IPS-18c (cell line): ENCODE results near the gene NPAS3.

Source experiments
- H3K4me3 ChIP-seq: 2 replicates; pipeline ENCODE4 v1.7.0; 2013; ENCODE audit warnings: low read depth, mild to moderate bottlenecking, low read length, moderate library complexity; ENCODE audit not compliant: insufficient read depth
- H3K9me3 ChIP-seq: one replicate; pipeline ENCODE4 v1.6.1; 2013; ENCODE audit warnings: mild to moderate bottlenecking, low read length, moderate library complexity; ENCODE audit not compliant: control insufficient read depth, insufficient read depth

Gene NPAS3

DNA sequence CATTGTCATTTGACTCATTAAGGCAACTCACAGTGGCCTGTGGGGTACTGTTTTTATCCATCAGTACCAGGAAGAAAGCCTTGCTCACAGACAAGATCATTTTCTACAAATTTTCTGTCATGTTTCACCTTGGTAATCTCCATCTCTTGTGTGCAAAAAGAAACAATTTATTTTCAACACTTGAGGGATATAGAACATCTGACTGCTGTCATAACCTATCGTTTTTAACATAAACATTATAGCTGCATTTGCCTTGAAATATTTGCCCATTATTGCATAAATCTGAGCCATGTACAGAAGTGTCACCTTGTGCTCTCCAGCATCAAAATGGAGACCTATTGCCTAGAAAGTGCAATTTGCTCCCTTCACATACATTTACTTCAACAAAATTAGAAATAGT, 300.8 kb downstream of the NPAS3 start:
- no peak overlapping the region for H3K4me3 ChIP-seq
- H3K9me3 ChIP-seq: no peaks in the 10 kb centered on the region

DNA sequence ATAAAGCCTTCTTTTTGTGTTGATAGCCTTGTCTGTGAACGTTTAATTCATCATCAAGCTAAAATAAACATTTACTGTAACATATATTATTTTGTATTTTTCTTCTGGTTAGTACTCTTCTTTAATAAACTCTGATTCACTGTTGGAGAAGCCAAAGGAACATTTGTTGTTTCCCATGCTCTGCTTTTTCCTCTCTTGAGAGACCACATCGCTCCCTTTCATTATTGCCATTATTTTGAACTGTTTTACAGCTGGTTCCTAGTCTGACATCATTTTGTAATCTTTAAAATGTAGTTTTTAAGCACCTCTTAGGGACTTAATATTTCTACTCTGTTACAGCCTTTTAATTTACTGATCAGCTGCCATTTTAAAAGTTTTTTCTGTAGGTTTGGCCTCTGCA, 301.8 kb downstream of the NPAS3 start:
- Histone ChIP-seq H3K4me3 (no peak overlapping the region), H3K9me3 (no peaks in the 10 kb centered on the region)

GRCh38 chr14:33241331-33241730, 302.7 kb downstream of the NPAS3 start:
- no peaks in the 10 kb centered on the region for H3K9me3 ChIP-seq
- no peak overlapping the region for H3K4me3 ChIP-seq

DNA sequence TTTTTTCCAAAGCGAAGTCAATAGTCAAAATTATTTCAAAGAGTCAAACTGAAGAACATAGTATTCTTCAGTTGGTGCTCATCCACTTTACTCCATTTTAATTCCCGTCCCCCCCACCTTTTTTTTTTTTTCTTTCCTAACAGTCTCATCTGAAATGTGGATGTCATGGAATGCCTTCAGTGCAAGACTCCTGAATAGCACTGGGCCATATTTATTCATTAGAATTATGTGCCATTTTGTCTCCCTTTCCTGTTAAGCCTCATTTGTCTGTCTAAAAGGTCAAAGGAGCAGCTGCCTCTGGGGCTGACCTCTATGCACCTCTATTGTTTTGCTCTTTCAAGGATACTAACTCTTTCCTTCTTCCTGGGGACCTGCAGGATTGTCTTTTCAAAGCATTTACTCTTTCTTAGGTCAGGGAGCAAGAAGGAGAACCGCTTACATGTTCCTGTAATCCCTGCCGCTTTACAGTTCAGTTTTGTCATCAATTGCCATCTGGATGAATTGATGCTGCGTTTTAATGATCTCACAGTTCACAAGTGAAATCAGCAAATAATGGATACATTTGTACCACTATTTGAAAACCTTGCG, 310.6 kb downstream of the NPAS3 start:
- H3K9me3 ChIP-seq: no peaks in the 10 kb centered on the region
- no peak overlapping the region for H3K4me3 ChIP-seq

DNA sequence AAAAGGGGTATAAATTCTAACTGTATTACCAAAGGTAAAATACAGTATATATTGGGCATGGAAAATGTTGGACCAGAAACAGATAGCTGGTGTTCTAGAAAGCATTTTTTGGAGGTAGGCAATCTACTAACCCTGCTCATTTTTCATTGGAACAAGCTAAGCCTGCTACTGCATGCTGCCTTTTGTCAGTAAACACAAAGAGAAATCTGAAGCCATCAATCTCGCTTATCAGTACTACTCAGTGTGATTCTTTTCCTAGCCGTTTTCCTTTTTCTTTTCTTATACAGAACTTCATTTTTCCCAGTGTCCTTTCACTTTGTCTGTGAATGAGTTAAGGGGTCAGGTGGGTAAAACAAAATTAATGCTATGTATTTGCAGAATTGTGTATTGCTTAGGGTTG, 312.3 kb downstream of the NPAS3 start:
- H3K9me3 ChIP-seq: no peaks in the 10 kb centered on the region
- H3K4me3 ChIP-seq: no peak overlapping the region

DNA sequence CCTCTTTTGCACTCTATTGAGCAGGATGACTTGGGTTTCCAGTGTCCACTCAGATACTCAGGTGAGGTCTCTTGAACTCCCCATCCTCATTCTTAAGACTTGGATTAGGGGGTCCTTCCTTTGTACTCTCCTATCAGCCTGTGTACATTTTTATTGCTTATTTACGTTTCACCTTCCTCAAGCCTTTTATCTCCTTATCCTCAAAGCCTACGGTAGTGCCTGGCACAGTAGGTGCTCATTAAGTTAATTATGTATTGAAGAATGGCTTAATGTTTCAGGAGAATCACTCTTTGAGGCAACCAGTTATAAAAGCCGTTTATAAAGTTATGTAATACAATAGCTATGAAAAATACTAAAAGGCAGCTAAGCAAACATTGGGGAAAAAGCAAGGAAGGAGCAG, 315.7 kb downstream of the NPAS3 start:
- H3K9me3 ChIP-seq: no peaks in the 10 kb centered on the region
- H3K4me3 ChIP-seq: no peak overlapping the region

GRCh38 chr14:33254861-33255395, 316.2 kb downstream of the NPAS3 start:
- no peak overlapping the region for H3K4me3 ChIP-seq
- H3K9me3 ChIP-seq: no peaks in the 10 kb centered on the region

DNA sequence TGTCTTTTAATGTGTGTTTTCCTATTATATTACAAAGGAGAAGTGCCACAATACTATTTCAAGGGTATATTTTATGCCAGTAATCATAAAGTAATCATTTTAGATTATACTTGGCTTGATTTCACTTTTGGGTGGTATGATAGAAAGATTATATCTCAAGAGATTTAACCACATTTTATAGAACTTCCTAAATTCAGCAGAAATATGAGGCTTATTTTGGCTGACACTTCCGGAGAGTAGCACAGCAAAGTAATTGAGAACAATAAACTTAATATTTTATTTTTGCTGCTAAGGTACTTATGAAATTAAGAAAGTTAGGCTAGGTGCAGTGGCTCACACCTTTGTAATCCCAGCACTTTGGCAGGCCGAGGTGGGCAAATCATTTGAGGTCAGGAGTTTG, 319.1 kb downstream of the NPAS3 start:
- Histone ChIP-seq H3K9me3 (no peaks in the 10 kb centered on the region), H3K4me3 (no peak overlapping the region)

- Histone ChIP-seq H3K9me3 (no peaks in the 10 kb centered on the region), H3K4me3 (no peak overlapping the region)
Measured at GRCh38 chr14:33259764-33260163, 321.1 kb downstream of the NPAS3 start.

DNA sequence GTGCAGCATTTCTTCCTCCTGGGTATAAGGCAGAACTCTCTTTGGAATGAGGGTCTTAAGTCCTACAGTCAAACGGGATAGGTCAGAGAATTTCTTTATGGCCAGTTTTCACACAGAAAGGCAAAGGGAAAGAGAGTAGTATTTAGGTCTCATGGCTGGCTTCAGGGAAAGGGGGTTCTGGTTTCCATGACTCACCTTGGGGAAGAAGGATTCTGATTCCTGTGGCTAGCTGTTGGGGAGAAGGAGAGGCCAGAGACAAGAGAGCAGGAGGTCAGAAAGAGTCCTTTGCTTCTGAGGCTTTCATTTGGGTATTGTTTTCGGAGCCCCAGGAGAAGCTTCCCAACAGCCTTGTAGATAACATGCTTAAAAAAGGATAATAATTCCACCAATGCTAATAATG, 332.5 kb downstream of the NPAS3 start:
- Histone ChIP-seq H3K9me3 (peaks cover 2% of the 10 kb centered on the region), H3K4me3 (no peak overlapping the region)

- no peak overlapping the region for H3K4me3 ChIP-seq
- H3K9me3 ChIP-seq: peaks cover 2% of the 10 kb centered on the region
Measured at GRCh38 chr14:33271891-33272290, 333.2 kb downstream of the NPAS3 start.

- Histone ChIP-seq H3K9me3 (peaks cover 2% of the 10 kb centered on the region), H3K4me3 (no peak overlapping the region)
Measured at GRCh38 chr14:33273978-33274377, 335.3 kb downstream of the NPAS3 start.

DNA sequence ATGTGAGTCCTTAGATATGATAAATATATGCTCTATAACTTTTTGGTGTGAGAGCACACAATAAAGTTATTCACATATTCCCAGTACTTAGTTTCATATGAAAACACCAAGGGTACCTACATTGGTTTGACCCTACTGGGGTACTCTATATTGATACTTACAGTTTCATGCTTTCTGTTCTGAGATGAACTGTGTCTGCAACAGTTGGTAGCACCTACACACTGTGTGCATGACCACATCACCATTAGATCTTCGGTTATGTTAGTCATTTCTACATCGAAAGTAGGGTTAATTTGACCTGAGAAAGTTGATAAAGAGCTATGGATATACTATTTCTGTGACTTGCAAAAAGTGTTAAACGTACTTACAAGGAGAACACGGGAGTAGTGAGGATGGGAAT, 337.2 kb downstream of the NPAS3 start:
- Histone ChIP-seq H3K9me3 (peaks cover 1% of the 10 kb centered on the region), H3K4me3 (no peak overlapping the region)

DNA sequence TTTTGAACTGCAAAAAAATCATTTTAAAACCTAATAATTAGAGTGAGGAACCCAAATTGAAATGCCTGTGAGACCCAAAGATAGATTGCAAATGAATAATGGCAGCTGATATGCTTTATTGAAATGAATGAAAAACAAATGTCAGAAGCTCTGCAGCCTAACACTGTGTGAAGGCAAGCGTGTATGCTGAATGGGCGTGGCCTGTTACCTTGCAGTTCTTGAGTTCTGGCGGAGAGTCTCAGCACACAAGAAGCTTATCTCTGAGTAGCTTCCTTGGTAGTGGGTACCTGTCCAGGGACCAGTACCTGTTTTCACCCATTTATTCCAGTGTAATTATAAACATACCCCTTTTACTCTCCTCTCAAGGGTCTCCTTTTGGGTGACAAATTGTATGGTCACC, 341.2 kb downstream of the NPAS3 start:
- H3K9me3 ChIP-seq: no peaks in the 10 kb centered on the region
- no peak overlapping the region for H3K4me3 ChIP-seq

GRCh38 chr14:33280646-33281045, 342.0 kb downstream of the NPAS3 start:
- Histone ChIP-seq H3K9me3 (no peaks in the 10 kb centered on the region), H3K4me3 (no peak overlapping the region)

DNA sequence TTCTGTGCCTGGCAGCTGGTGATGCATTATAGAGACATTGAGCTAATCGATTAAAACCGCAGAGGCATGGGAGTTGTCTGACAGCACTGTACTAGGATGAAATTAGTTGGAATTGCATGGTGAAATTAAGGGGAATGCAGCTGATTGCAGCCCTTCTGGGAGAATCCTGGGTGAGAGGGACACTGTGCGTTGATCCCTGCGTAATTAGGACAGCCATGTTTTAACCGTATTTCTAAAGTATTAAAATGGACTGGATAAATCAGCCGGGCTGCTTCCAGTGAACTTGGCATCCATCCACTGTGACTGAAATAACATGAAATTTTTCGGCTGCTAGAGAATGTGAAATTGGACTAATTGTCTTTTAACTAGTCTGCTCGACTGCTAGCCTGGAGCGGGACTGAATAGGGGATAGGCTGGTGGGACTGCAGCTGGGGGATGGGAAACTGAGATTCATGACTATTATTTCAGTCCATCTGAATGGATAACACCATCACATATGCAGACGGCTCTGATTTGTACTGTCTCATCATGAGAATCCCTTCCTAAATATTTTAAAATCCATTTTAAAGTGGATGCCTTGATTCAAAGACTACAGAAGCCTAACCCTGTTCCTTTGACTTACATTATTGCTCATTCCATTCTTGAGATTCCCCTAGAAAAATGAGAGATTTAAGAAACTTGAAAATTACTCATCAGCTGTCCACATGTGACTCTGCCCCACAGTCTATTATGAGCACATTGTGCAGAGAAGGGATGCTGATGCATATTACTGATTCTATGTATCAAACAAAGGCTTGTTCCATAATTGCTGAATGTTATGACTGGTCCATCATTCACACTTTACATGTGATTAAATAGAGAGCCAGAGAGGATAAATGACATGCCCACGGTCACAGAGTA, 343.9 kb downstream of the NPAS3 start:
- no peak overlapping the region for H3K4me3 ChIP-seq
- no peaks in the 10 kb centered on the region for H3K9me3 ChIP-seq

DNA sequence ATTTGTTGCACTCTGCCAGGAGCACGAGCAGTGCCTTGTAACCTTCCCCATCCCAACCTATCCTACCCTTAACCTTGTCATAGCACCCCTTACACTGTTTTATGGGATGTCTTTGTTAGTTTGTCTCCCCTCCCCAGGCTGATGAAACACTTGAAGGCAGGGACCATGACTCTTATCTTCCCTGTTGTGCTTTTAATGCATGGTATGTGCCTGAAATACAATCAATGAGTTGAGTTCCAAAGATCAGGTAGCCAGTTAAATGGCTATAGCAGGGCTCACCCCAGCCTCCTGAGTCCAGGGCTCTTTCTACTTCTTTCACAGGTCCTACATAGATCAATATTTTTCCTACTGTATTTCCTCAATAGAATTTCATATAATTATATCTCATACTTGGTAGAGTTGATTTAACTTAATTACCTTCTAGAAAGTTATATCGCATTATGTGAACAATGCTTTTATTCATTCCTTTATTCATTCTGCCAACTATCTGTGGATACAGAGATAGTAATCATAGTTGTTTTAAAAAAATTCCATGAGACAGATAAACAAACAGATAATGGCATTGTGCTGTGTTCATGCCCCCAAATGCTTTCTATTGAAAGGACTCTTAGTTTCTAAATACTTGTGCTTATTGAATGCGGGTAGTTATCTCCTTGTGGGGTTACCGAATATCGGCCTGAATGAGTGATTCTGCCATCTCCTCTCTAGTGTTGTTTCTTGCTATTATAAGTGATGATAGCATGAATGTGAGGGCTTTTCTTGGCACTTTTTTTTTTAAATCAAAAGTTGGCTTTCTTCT, 347.4 kb downstream of the NPAS3 start:
- Histone ChIP-seq H3K4me3 (no peak overlapping the region), H3K9me3 (no peaks in the 10 kb centered on the region)

DNA sequence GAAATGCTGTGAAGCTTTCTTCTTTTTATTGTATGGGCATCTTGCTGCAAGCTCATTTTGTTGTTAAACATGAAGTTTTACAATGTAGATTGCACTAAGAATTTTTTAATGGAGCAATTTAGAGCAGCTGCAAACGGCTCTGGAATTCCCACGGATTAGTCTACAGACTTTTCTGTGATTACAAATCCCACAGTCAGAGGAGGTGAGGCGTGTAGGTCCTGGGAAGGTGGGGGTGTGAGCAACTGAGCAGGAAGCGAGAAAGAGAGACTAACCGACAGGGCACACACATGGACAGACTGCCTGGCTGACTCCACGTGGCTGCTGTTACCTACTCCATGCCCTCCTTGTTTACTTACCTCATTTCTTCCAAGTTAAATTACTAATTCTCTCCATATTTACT, 348.5 kb downstream of the NPAS3 start:
- no peaks in the 10 kb centered on the region for H3K9me3 ChIP-seq
- H3K4me3 ChIP-seq: no peak overlapping the region
